GM23338 (cell line): ENCODE measurements around the gene AKAP7. TPM values are rescaled to one million over a fixed set of nuclear protein-coding genes. Genes with fewer than 3 reads are reported as not detected.

Experiments
- ATAC-seq: fragments of 200-7000 bp; cut with Tn5 transposase; 3 replicates; pipeline ENCODE4 v1.9.1; 2020
- DNase-seq: peaks from one replicate; pipeline ENCODE4 v3.0.0-alpha.2; 2015; ENCODE audit warnings: low spot score
- H2AFZ ChIP-seq: fragments of 200-600 bp; sonication (generic); 2 replicates; pipeline ENCODE4 v1.8.0; 2016; ENCODE audit warnings: antibody characterized with exemption, mild to moderate bottlenecking, moderate library complexity
- H3F3A ChIP-seq: fragments of 200-600 bp; sonication (generic); replicated peaks from 2 replicates; pipeline ENCODE4 v1.8.0; 2017; ENCODE audit warnings: antibody characterized with exemption, mixed run types, low read depth
- H3K27ac ChIP-seq: fragments of 200-600 bp; sonication (generic); 2 replicates; pipeline ENCODE4 v1.6.1; 2016; ENCODE audit warnings: low read depth
- H3K27me3 ChIP-seq: fragments of 200-600 bp; sonication (generic); 2 replicates; pipeline ENCODE4 v1.8.0; 2016; ENCODE audit warnings: mild to moderate bottlenecking, mixed run types, moderate library complexity; ENCODE audit not compliant: insufficient read depth
- H3K36me3 ChIP-seq: fragments of 200-600 bp; sonication (generic); 2 replicates; pipeline ENCODE4 v1.8.0; 2016; ENCODE audit warnings: mild to moderate bottlenecking; ENCODE audit not compliant: insufficient read depth
- H3K4me1 ChIP-seq: fragments of 200-600 bp; sonication (generic); 2 replicates; pipeline ENCODE4 v1.8.0; 2016; ENCODE audit warnings: mild to moderate bottlenecking, moderate library complexity; ENCODE audit not compliant: insufficient read depth
- H3K4me2 ChIP-seq: fragments of 200-600 bp; sonication (generic); 2 replicates; pipeline ENCODE4 v1.7.1; 2017; ENCODE audit warnings: mixed run types
- H3K4me3 ChIP-seq: fragments of 200-600 bp; sonication (generic); 2 replicates; pipeline ENCODE4 v1.6.1; 2016; ENCODE audit warnings: mixed run types
- H3K79me2 ChIP-seq: fragments of 200-600 bp; sonication (generic); replicated peaks from 2 replicates; pipeline ENCODE4 v1.8.0; 2017; ENCODE audit warnings: mild to moderate bottlenecking; ENCODE audit not compliant: insufficient read depth
- H3K9me2 ChIP-seq: fragments of 200-600 bp; sonication (generic); 2 replicates; pipeline ENCODE4 v1.8.0; 2017; ENCODE audit not compliant: insufficient read depth
- H4K20me1 ChIP-seq: fragments of 200-600 bp; sonication (generic); replicated peaks from 2 replicates; pipeline ENCODE4 v1.8.0; 2017; ENCODE audit warnings: mild to moderate bottlenecking; ENCODE audit not compliant: insufficient read depth
- H3K27ac Mint-ChIP-seq: 2 replicates; pipeline ENCODE4 v1.8.0; 2020; ENCODE audit warnings: inconsistent platforms, mild to moderate bottlenecking, moderate library complexity, mixed read lengths
- H3K27me3 Mint-ChIP-seq: 3 replicates; pipeline ENCODE4 v1.8.0; 2022; ENCODE audit warnings: low read depth, mild to moderate bottlenecking, moderate library complexity, mixed read lengths, inconsistent platforms; ENCODE audit not compliant: insufficient read depth, poor library complexity
- H3K36me3 Mint-ChIP-seq: 3 replicates; pipeline ENCODE4 v1.8.0; 2021; ENCODE audit warnings: low read depth, mild to moderate bottlenecking, inconsistent platforms, moderate library complexity, mixed read lengths
- H3K4me1 Mint-ChIP-seq: 3 replicates; pipeline ENCODE4 v1.8.0; 2020; ENCODE audit warnings: mild to moderate bottlenecking, inconsistent platforms, mixed read lengths
- H3K4me3 Mint-ChIP-seq: 3 replicates; pipeline ENCODE4 v1.8.0; 2021; ENCODE audit warnings: moderate library complexity, mild to moderate bottlenecking, inconsistent platforms, mixed read lengths
- H3K9me3 Mint-ChIP-seq: 3 replicates; pipeline ENCODE4 v1.8.0; 2020; ENCODE audit warnings: moderate library complexity, mild to moderate bottlenecking, inconsistent platforms, mixed read lengths
- CREB1 ChIP-seq: fragments of 250-450 bp; sonication (Bioruptor Pico); IDR thresholded peaks from 2 replicates; pipeline ENCODE4 v1.5.0; 2020; ENCODE audit warnings: low read depth, mild to moderate bottlenecking, moderate library complexity
- CTCF ChIP-seq, 2 experiments: fragments of 200-600 bp in 1 of 2; sonication (generic) in 1 of 2; conservative IDR thresholded peaks; 2 replicates each; pipeline versions ENCODE4 v1.5.1 to v1.6.1; 2016 to 2017; ENCODE audit warnings: antibody characterized with exemption in 2 of 2, low read depth in 2 of 2, mild to moderate bottlenecking in 2 of 2, moderate library complexity in 1 of 2
- ETS1 ChIP-seq: IDR thresholded peaks from 2 replicates; pipeline ENCODE4 v1.6.1; 2016; ENCODE audit warnings: antibody characterized with exemption
- EZH2 ChIP-seq: fragments of 200-600 bp; sonication (generic); IDR thresholded peaks from one replicate; pipeline ENCODE4 v1.8.0; 2017; ENCODE audit warnings: antibody characterized with exemption, mild to moderate bottlenecking, low read depth; ENCODE audit not compliant: unreplicated experiment
- EZH2phosphoT487 ChIP-seq: fragments of 200-600 bp; sonication (generic); IDR thresholded peaks from one replicate; pipeline ENCODE4 v1.8.1; 2018; ENCODE audit warnings: antibody characterized with exemption; ENCODE audit not compliant: unreplicated experiment
- JUNB ChIP-seq: IDR thresholded peaks from one replicate; pipeline ENCODE4 v1.6.1; 2016; ENCODE audit warnings: antibody characterized with exemption; ENCODE audit not compliant: unreplicated experiment
- NANOG ChIP-seq: IDR thresholded peaks from 2 replicates; pipeline ENCODE4 v1.6.1; 2016; ENCODE audit warnings: antibody characterized with exemption, borderline replicate concordance
- POLR2AphosphoS5 ChIP-seq: IDR thresholded peaks from 2 replicates; pipeline ENCODE4 v1.6.1; 2016; ENCODE audit warnings: antibody characterized with exemption, low read depth
- REST ChIP-seq: IDR thresholded peaks from one replicate; pipeline ENCODE4 v1.6.1; 2018; ENCODE audit warnings: antibody characterized with exemption; ENCODE audit not compliant: unreplicated experiment
- STAT1 ChIP-seq: IDR thresholded peaks from one replicate; pipeline ENCODE4 v1.6.1; 2016; ENCODE audit warnings: antibody characterized with exemption; ENCODE audit not compliant: unreplicated experiment
- ZNF114 ChIP-seq: fragments of 250-450 bp; sonication (Bioruptor Pico); IDR thresholded peaks from 2 replicates; pipeline ENCODE4 v1.5.0; 2020; ENCODE audit warnings: mild to moderate bottlenecking, moderate library complexity
- ZNF331 ChIP-seq: fragments of 250-450 bp; sonication (Bioruptor Pico); IDR thresholded peaks from 2 replicates; pipeline ENCODE4 v1.5.0; 2020; ENCODE audit warnings: low read depth, mild to moderate bottlenecking, moderate library complexity
- ZNF462 ChIP-seq: fragments of 250-450 bp; sonication (Bioruptor Pico); IDR thresholded peaks from 2 replicates; pipeline ENCODE4 v1.5.0; 2020; ENCODE audit warnings: mild to moderate bottlenecking, moderate library complexity
- polyA plus RNA-seq: library from polyadenylated mRNA; unstranded; fragments of >200 nt; fragmentation: Nextera tagmentation; extraction: Ambion mirVana; gene quantifications from 2 replicates; pipeline ENCODE4 v1.2.1, GENCODE V29; 2016
- total RNA-seq: library from RNA; depleted of rRNA; stranded (reverse); fragments of >200 nt; shearing (Covaris generic); gene quantifications from 2 replicates; pipeline ENCODE4 v1.2.3, GENCODE V29; 2014

Gene AKAP7
- total and polyA plus RNA-seq, 2 experiments from 2014 or later: 12.2 to 20.0 TPM

GRCh38 chr6:131282365-131282764, 147.1 kb downstream of the AKAP7 start:
- TF ChIP-seq POLR2AphosphoS5: no peak
- TF ChIP-seq CTCF (conservative IDR thresholded peaks at IDR 0.05; ENCODE audit: low read depth in 2 of 2): no peak
- TF ChIP-seq ZNF114 (CRISPR knock-in tag): no peak
- TF ChIP-seq JUNB: no peak
- TF ChIP-seq ZNF331 (CRISPR knock-in tag): no peak
- no peak for TF ChIP-seq REST
- TF ChIP-seq NANOG: no peak
- no peak for TF ChIP-seq CREB1
- no peak for TF ChIP-seq EZH2phosphoT487
- no peak for TF ChIP-seq ETS1
- no peak for TF ChIP-seq EZH2
- TF ChIP-seq ZNF462: no peak
- no peak for TF ChIP-seq STAT1
- Histone ChIP-seq H2AFZ (no peak overlapping the region), H3K36me3 (no peaks in the 10 kb centered on the region), H3F3A (no peaks in the 10 kb centered on the region), H3K4me1 (peaks cover 30% of the 10 kb centered on the region), H3K4me2 (no peak overlapping the region), H3K27me3 (no peaks in the 10 kb centered on the region), H3K4me3 (no peak overlapping the region), H3K9me2 (peaks cover 13% of the 10 kb centered on the region; the same call in 1 of the 2 replicates), H3K27ac (peak overlapping the region; percentile 89), H4K20me1 (no peaks in the 10 kb centered on the region), H3K79me2 (no peaks in the 10 kb centered on the region)
- Mint-ChIP-seq H3K27ac (no peak overlapping the region), H3K36me3 (peaks cover 10% of the 10 kb centered on the region; the same call in 1 of the 3 replicates), H3K4me3 (no peak overlapping the region), H3K9me3 (no peaks in the 10 kb centered on the region; the same call in 2 of the 3 replicates), H3K4me1 (peaks cover 33% of the 10 kb centered on the region), H3K27me3 (peaks cover 9% of the 10 kb centered on the region)
- ATAC-seq (no peak), DNase-seq (no peak)
